WTC11 (cell line): ENCODE results near the gene ETV5. TPM values are rescaled to one million over a fixed set of nuclear protein-coding genes. Genes with fewer than 3 reads are reported as not detected.

Experiments
- ATAC-seq: fragments of 200-7000 bp; cut with Tn5 transposase; 2 replicates; pipeline ENCODE4 v1.10.0; 2021; ENCODE audit warnings: mild to moderate bottlenecking, moderate library complexity
- CTCF ChIA-PET: fragments of 300-600 bp; sonication (Branson Sonifier 250); formaldehyde crosslinking; loops from one replicate; lab custom pipeline; 2021; ENCODE audit warnings: antibody characterized with exemption; lab: Charles Lee
- POLR2A ChIA-PET: fragments of 350-600 bp; sonication (Branson Sonifier 250); formaldehyde crosslinking; loops from one replicate; lab custom pipeline; 2021; ENCODE audit warnings: antibody characterized with exemption; lab: Charles Lee
- DNase-seq: peaks from one replicate; pipeline ENCODE4 v3.0.0; 2021; ENCODE audit warnings: low spot score
- H3K27ac Mint-ChIP-seq: 2 replicates; pipeline ENCODE4 v1.8.0; 2021; ENCODE audit warnings: mixed read lengths
- H3K27me3 Mint-ChIP-seq: 2 replicates; pipeline ENCODE4 v1.8.0; 2021; ENCODE audit warnings: low read depth, mild to moderate bottlenecking, moderate library complexity, mixed read lengths
- H3K36me3 Mint-ChIP-seq: 2 replicates; pipeline ENCODE4 v1.8.0; 2021; ENCODE audit warnings: mixed read lengths
- H3K4me1 Mint-ChIP-seq: 2 replicates; pipeline ENCODE4 v1.8.0; 2022; ENCODE audit warnings: mixed read lengths
- H3K4me3 Mint-ChIP-seq: 2 replicates; pipeline ENCODE4 v1.8.0; 2021; ENCODE audit warnings: mild to moderate bottlenecking, moderate library complexity, mixed read lengths
- H3K9me3 Mint-ChIP-seq: 2 replicates; pipeline ENCODE4 v1.8.0; 2021; ENCODE audit warnings: mixed read lengths
- HMGA2 ChIP-seq: fragments of 250-450 bp; sonication (Bioruptor Pico); IDR thresholded peaks from 2 replicates; pipeline ENCODE4 v1.4.0; 2021; ENCODE audit warnings: mild to moderate bottlenecking, moderate library complexity
- IRF1 ChIP-seq: sonication (generic); formaldehyde crosslinking; IDR thresholded peaks from 2 replicates; pipeline ENCODE4 v1.8.0; 2023; ENCODE audit warnings: missing genetic modification reagents
- IRF2 ChIP-seq: sonication (generic); formaldehyde crosslinking; IDR thresholded peaks from 2 replicates; pipeline ENCODE4 v1.8.0; 2022; ENCODE audit warnings: low read depth, missing genetic modification reagents, borderline replicate concordance
- NR3C1 ChIP-seq: sonication (generic); formaldehyde crosslinking; conservative IDR thresholded peaks from 2 replicates; pipeline ENCODE4 v1.8.1; 2023; ENCODE audit warnings: low read depth, mild to moderate bottlenecking, missing genetic modification reagents
- PRRX2 ChIP-seq: fragments of 250-450 bp; sonication (Bioruptor Pico); IDR thresholded peaks from 2 replicates; pipeline ENCODE4 v1.8.0; 2021; ENCODE audit warnings: mild to moderate bottlenecking
- RORB ChIP-seq: fragments of 250-450 bp; sonication (Bioruptor Pico); IDR thresholded peaks from 2 replicates; pipeline ENCODE4 v1.9.0; 2021; ENCODE audit warnings: mild to moderate bottlenecking
- USF1 ChIP-seq: sonication (generic); formaldehyde crosslinking; IDR thresholded peaks from 2 replicates; pipeline ENCODE4 v1.8.0; 2022; ENCODE audit warnings: mild to moderate bottlenecking, missing genetic modification reagents
- USF2 ChIP-seq: sonication (generic); formaldehyde crosslinking; IDR thresholded peaks from 2 replicates; pipeline ENCODE4 v1.8.1; 2023; ENCODE audit warnings: mild to moderate bottlenecking, missing genetic modification reagents, moderate library complexity
- ZBTB43 ChIP-seq: sonication (generic); formaldehyde crosslinking; IDR thresholded peaks from 2 replicates; pipeline ENCODE4 v1.8.1; 2023; ENCODE audit warnings: mild to moderate bottlenecking, missing genetic modification reagents
- ZNF263 ChIP-seq: sonication (generic); formaldehyde crosslinking; IDR thresholded peaks from 2 replicates; pipeline ENCODE4 v1.8.1; 2022; ENCODE audit warnings: low read depth, mild to moderate bottlenecking, moderate library complexity, missing genetic modification reagents
- ZNF423 ChIP-seq: fragments of 250-450 bp; sonication (Bioruptor Pico); IDR thresholded peaks from 2 replicates; pipeline ENCODE4 v2.1.2; 2022; ENCODE audit warnings: mild to moderate bottlenecking, moderate library complexity
- total RNA-seq: library from RNA; stranded (reverse); gene quantifications from 3 replicates; pipeline ENCODE4 v1.2.3, GENCODE V29; 2021
- TF ChIP-seq, protein P1 (sequence below): sonication (generic); formaldehyde crosslinking; IDR thresholded peaks from 2 replicates; pipeline ENCODE4 v1.8.1; 2023; ENCODE audit warnings: mild to moderate bottlenecking, missing genetic modification reagents, borderline replicate concordance
- TF ChIP-seq, protein P2 (sequence below): sonication (generic); formaldehyde crosslinking; IDR thresholded peaks from 2 replicates; pipeline ENCODE4 v1.8.1; 2022; ENCODE audit warnings: low read depth, missing genetic modification reagents, borderline replicate concordance
- TF ChIP-seq, protein P3 (sequence below): sonication (generic); formaldehyde crosslinking; IDR thresholded peaks from 2 replicates; pipeline ENCODE4 v1.8.1; 2023; ENCODE audit warnings: mild to moderate bottlenecking, moderate library complexity, missing genetic modification reagents

The ETV5 gene
- total RNA-seq, 1 experiment from 2014 or later: 71.3 TPM

- TF ChIP-seq, protein P1, sequence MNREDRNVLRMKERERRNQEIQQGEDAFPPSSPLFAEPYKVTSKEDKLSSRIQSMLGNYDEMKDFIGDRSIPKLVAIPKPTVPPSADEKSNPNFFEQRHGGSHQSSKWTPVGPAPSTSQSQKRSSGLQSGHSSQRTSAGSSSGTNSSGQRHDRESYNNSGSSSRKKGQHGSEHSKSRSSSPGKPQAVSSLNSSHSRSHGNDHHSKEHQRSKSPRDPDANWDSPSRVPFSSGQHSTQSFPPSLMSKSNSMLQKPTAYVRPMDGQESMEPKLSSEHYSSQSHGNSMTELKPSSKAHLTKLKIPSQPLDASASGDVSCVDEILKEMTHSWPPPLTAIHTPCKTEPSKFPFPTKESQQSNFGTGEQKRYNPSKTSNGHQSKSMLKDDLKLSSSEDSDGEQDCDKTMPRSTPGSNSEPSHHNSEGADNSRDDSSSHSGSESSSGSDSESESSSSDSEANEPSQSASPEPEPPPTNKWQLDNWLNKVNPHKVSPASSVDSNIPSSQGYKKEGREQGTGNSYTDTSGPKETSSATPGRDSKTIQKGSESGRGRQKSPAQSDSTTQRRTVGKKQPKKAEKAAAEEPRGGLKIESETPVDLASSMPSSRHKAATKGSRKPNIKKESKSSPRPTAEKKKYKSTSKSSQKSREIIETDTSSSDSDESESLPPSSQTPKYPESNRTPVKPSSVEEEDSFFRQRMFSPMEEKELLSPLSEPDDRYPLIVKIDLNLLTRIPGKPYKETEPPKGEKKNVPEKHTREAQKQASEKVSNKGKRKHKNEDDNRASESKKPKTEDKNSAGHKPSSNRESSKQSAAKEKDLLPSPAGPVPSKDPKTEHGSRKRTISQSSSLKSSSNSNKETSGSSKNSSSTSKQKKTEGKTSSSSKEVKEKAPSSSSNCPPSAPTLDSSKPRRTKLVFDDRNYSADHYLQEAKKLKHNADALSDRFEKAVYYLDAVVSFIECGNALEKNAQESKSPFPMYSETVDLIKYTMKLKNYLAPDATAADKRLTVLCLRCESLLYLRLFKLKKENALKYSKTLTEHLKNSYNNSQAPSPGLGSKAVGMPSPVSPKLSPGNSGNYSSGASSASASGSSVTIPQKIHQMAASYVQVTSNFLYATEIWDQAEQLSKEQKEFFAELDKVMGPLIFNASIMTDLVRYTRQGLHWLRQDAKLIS (CRISPR knock-in tag): no peak
- TF ChIP-seq USF2 (no peak), IRF1 (CRISPR knock-in tag) (no peak), IRF2 (CRISPR knock-in tag) (no peak), NR3C1 (CRISPR knock-in tag) (no peak), RORB (CRISPR knock-in tag) (no peak)
- TF ChIP-seq, protein P2, sequence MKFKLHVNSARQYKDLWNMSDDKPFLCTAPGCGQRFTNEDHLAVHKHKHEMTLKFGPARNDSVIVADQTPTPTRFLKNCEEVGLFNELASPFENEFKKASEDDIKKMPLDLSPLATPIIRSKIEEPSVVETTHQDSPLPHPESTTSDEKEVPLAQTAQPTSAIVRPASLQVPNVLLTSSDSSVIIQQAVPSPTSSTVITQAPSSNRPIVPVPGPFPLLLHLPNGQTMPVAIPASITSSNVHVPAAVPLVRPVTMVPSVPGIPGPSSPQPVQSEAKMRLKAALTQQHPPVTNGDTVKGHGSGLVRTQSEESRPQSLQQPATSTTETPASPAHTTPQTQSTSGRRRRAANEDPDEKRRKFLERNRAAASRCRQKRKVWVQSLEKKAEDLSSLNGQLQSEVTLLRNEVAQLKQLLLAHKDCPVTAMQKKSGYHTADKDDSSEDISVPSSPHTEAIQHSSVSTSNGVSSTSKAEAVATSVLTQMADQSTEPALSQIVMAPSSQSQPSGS: no peak
Measured at GRCh38 chr3:186154641-186155040, 45.8 kb upstream of the ETV5 start (continued).

DNA sequence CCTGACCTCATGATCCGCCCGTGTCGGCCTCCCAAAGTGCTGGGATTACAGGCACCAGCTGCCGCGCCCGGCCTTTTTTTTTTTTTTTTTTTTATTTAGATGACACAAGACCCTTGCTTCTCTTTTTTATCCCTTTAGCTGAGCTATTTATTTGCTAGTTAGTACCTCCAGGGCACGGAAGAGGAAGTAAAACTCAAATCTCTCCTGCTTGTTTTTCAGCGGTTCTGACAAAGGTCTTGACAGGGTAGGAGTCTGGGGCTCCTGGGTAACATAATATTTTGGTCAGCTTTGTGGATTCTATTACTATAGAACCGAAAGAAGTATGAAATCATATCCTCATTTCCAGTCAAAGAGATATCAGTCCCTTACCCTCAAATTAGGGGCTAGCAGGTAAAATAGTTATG, 44.0 kb upstream of the ETV5 start:
- Mint-ChIP-seq H3K9me3 (no peaks in the 10 kb centered on the region), H3K4me1 (peaks cover 12% of the 10 kb centered on the region)
- ATAC-seq: no peak
- CTCF ChIA-PET: interaction anchor here (0.9 kb wide), 2 partner anchors 107 to 209 kb away, joined by 3 read pairs; no protein-coding TSS in a partner anchor
- POLR2A ChIA-PET: interaction anchor here (0.7 kb wide), 1 partner anchor 1930 kb away, joined by 3 read pairs; no protein-coding TSS in a partner anchor
- TF ChIP-seq PRRX2 (no peak), USF1 (CRISPR knock-in tag) (no peak), HMGA2 (CRISPR knock-in tag) (no peak), ZNF263 (CRISPR knock-in tag) (no peak), ZNF423 (CRISPR knock-in tag) (no peak), ZBTB43 (no peak)
- TF ChIP-seq, protein P3, sequence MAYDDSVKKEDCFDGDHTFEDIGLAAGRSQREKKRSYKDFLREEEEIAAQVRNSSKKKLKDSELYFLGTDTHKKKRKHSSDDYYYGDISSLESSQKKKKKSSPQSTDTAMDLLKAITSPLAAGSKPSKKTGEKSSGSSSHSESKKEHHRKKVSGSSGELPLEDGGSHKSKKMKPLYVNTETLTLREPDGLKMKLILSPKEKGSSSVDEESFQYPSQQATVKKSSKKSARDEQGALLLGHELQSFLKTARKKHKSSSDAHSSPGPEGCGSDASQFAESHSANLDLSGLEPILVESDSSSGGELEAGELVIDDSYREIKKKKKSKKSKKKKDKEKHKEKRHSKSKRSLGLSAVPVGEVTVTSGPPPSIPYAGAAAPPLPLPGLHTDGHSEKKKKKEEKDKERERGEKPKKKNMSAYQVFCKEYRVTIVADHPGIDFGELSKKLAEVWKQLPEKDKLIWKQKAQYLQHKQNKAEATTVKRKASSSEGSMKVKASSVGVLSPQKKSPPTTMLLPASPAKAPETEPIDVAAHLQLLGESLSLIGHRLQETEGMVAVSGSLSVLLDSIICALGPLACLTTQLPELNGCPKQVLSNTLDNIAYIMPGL (CRISPR knock-in tag): no peak
- TF ChIP-seq, all 79 proteins: peak for 0
- peaks cover 26% of the 10 kb centered on the region for H3K27me3 Mint-ChIP-seq
- H3K36me3 Mint-ChIP-seq: no peaks in the 10 kb centered on the region
- H3K4me3 Mint-ChIP-seq: no peak overlapping the region
- DNase-seq: no peak
- no peak overlapping the region for H3K27ac Mint-ChIP-seq
